Measurements from ENCODE around the gene HS3ST3B1.
A peak's percentile ranks its signal among the peaks of the same experiment; 100 is the strongest.

HS3ST3B1 gene

GRCh38 chr17:14321476-14321949 is 20.6 kb downstream of the HS3ST3B1 start:
- DNase-seq, result no peak

GRCh38 chr17:14321980-14322776 is 21.3 kb downstream of the HS3ST3B1 start:
- no peak for DNase-seq

GRCh38 chr17:14323522-14323981 is 22.7 kb downstream of the HS3ST3B1 start:
- DNase-seq, result no peak

- no peak for DNase-seq
Measured at GRCh38 chr17:14325618-14326167, 24.8 kb downstream of the HS3ST3B1 start.

- DNase-seq, result no peak
Measured at GRCh38 chr17:14329900-14330491, 29.1 kb downstream of the HS3ST3B1 start.

GRCh38 chr17:14330492-14330962 is 29.6 kb downstream of the HS3ST3B1 start:
- no peak for DNase-seq

- DNase-seq, result no peak
Measured at GRCh38 chr17:14331225-14331981, 30.5 kb downstream of the HS3ST3B1 start.

GRCh38 chr17:14331982-14332298 is 31.1 kb downstream of the HS3ST3B1 start:
- no peak for DNase-seq

- no peak for DNase-seq
Measured at GRCh38 chr17:14332331-14332730, 31.4 kb downstream of the HS3ST3B1 start.

- DNase-seq, result no peak
Measured at GRCh38 chr17:14333506-14333905, 32.6 kb downstream of the HS3ST3B1 start.

GRCh38 chr17:14334276-14334840 is 33.5 kb downstream of the HS3ST3B1 start:
- peak; percentile 11 to 61 (median 50) for DNase-seq

- peak; percentile 16 to 52 (median 48) for DNase-seq
Measured at GRCh38 chr17:14334919-14335318, 34.0 kb downstream of the HS3ST3B1 start.

- DNase-seq, result no peak
Measured at GRCh38 chr17:14336418-14336817, 35.5 kb downstream of the HS3ST3B1 start.

GRCh38 chr17:14337596-14338079 is 36.8 kb downstream of the HS3ST3B1 start:
- DNase-seq, result no peak

- no peak for DNase-seq
Measured at GRCh38 chr17:14340857-14341754, 40.2 kb downstream of the HS3ST3B1 start.

GRCh38 chr17:14341866-14342265 is 41.0 kb downstream of the HS3ST3B1 start:
- no peak for DNase-seq

- DNase-seq, result no peak
Measured at GRCh38 chr17:14346801-14347200, 45.9 kb downstream of the HS3ST3B1 start.

- peak; percentile 50 to 85 (median 65) for DNase-seq
Measured at GRCh38 chr17:14351493-14351892, 50.6 kb downstream of the HS3ST3B1 start.

GRCh38 chr17:14352136-14352535 is 51.3 kb downstream of the HS3ST3B1 start:
- peak; percentile 62 to 92 (median 82) for DNase-seq

- DNase-seq, result peak in 3 of 4 experiments; percentile 7 to 19 (median 14)
Measured at GRCh38 chr17:14353861-14354474, 53.1 kb downstream of the HS3ST3B1 start.

- DNase-seq, result no peak
Measured at GRCh38 chr17:14354807-14355206, 53.9 kb downstream of the HS3ST3B1 start.
